Ishikawa (cell line): ENCODE data around the gene WIPF2.

Source experiments
- CEBPB ChIP-seq: IDR thresholded peaks from 2 replicates; pipeline ENCODE4 v1.6.1; 2012
- CREB1 ChIP-seq: IDR thresholded peaks from 2 replicates; pipeline ENCODE4 v1.6.1; 2012; ENCODE audit warnings: low read depth
- EGR1 ChIP-seq: IDR thresholded peaks from 2 replicates; pipeline ENCODE4 v1.6.1; 2012
- EP300 ChIP-seq: IDR thresholded peaks from 2 replicates; pipeline ENCODE4 v1.6.1; 2012; ENCODE audit warnings: borderline replicate concordance
- FOXM1 ChIP-seq: IDR thresholded peaks from 2 replicates; pipeline ENCODE4 v1.6.1; 2012; ENCODE audit warnings: low read depth, borderline replicate concordance
- NFIC ChIP-seq: IDR thresholded peaks from 2 replicates; pipeline ENCODE4 v1.6.1; 2012
- RAD21 ChIP-seq: IDR thresholded peaks from 2 replicates; pipeline ENCODE4 v1.6.1; 2012; ENCODE audit warnings: low read depth
- TAF1 ChIP-seq: IDR thresholded peaks from 2 replicates; pipeline ENCODE4 v1.6.1; 2012; ENCODE audit warnings: low read depth, mild to moderate bottlenecking
- TCF12 ChIP-seq: IDR thresholded peaks from 2 replicates; pipeline ENCODE4 v1.6.1; 2012; ENCODE audit warnings: low read depth
- TEAD4 ChIP-seq: IDR thresholded peaks from 2 replicates; pipeline ENCODE4 v1.6.1; 2012
- USF1 ChIP-seq: IDR thresholded peaks from 2 replicates; pipeline ENCODE4 v1.6.1; 2012
- YY1 ChIP-seq: IDR thresholded peaks from 2 replicates; pipeline ENCODE4 v1.6.1; 2012; ENCODE audit warnings: low read depth
- ZBTB7A ChIP-seq: IDR thresholded peaks from 2 replicates; pipeline ENCODE4 v1.6.1; 2012; ENCODE audit warnings: low read depth
- TF ChIP-seq, protein P1 (sequence below): IDR thresholded peaks from 2 replicates; pipeline ENCODE4 v1.6.1; 2012
- TF ChIP-seq, protein P2 (sequence below): IDR thresholded peaks from 2 replicates; pipeline ENCODE4 v1.6.1; 2012; ENCODE audit warnings: low read depth, mild to moderate bottlenecking

The WIPF2 gene

DNA sequence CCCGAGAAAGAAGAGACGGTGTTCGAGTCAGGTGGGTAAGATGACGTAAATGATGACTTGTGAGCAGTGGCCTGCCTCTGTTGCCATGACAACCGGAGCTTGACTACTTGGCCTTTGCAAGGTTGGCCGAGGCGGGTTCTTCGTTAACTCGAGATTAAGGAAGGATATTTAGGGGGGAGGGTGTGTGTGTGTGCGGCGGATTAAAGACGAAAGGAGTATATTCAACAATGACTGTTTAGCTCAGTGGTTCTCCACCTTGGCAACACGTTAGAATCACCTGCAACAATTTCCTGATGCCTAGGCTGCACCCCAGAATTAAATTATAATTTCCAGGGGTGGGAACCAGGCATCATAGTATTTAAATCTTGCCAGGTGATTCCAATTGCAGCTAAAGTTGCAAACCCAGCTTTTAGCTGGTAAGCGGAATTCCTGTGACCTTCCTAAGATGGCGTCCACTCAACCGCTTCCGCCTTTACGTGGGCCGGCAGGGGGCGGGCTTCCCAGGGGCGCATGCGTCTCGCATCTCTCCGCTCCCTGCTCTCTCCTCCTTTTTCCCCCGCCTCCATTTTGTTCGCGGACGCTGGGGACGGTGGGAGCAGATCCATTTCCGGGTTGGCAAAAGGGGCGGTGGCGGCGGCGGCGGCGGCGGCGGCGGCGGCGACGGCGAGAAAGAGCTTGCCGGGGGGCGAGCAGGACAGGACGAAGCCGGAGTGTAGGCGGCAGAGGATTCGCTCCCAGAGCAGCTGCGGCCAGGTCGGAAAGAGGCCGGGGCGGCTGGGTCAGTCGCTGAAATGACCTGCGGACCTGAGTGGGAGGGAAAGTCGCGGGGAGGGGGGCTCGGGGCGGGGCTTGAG is at the start of gene WIPF2:
Gene WIPF2 (plus strand): TSS at position 565 of the 854 bp plus-strand sequence. CDS start 37,156 bp downstream, outside the sequence.
- TF ChIP-seq NFIC = no peak
- TF ChIP-seq YY1 = peak; percentile 98
- TF ChIP-seq FOXM1 = no peak
- TF ChIP-seq TAF1 = peak; percentile 66
- peak; percentile 78 for TF ChIP-seq USF1
- TF ChIP-seq TCF12 = no peak
- peak; percentile 64; the same call in 1 of the 2 replicates for TF ChIP-seq EGR1
- 0 out of 2 replicates have a peak, but pooled peaks have one; percentile 40 for TF ChIP-seq ZBTB7A
- TF ChIP-seq TEAD4 = peak; percentile 24; the same call in 1 of the 2 replicates
- peak; percentile 69 for TF ChIP-seq CREB1
- TF ChIP-seq, protein P1, sequence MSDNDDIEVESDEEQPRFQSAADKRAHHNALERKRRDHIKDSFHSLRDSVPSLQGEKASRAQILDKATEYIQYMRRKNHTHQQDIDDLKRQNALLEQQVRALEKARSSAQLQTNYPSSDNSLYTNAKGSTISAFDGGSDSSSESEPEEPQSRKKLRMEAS = no peak; the same call in 1 of the 2 replicates
- TF ChIP-seq EP300 = peak; percentile 35; the same call in 1 of the 2 replicates

- TF ChIP-seq, protein P2, sequence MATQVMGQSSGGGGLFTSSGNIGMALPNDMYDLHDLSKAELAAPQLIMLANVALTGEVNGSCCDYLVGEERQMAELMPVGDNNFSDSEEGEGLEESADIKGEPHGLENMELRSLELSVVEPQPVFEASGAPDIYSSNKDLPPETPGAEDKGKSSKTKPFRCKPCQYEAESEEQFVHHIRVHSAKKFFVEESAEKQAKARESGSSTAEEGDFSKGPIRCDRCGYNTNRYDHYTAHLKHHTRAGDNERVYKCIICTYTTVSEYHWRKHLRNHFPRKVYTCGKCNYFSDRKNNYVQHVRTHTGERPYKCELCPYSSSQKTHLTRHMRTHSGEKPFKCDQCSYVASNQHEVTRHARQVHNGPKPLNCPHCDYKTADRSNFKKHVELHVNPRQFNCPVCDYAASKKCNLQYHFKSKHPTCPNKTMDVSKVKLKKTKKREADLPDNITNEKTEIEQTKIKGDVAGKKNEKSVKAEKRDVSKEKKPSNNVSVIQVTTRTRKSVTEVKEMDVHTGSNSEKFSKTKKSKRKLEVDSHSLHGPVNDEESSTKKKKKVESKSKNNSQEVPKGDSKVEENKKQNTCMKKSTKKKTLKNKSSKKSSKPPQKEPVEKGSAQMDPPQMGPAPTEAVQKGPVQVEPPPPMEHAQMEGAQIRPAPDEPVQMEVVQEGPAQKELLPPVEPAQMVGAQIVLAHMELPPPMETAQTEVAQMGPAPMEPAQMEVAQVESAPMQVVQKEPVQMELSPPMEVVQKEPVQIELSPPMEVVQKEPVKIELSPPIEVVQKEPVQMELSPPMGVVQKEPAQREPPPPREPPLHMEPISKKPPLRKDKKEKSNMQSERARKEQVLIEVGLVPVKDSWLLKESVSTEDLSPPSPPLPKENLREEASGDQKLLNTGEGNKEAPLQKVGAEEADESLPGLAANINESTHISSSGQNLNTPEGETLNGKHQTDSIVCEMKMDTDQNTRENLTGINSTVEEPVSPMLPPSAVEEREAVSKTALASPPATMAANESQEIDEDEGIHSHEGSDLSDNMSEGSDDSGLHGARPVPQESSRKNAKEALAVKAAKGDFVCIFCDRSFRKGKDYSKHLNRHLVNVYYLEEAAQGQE = no peak
- TF ChIP-seq TCF12 (no peak), CREB1 (no peak), RAD21 (no peak), FOXM1 (no peak), EP300 (no peak), CEBPB (no peak), USF1 (no peak), YY1 (no peak), ZBTB7A (no peak), TAF1 (no peak), NFIC (no peak), EGR1 (no peak), TEAD4 (no peak)
- TF ChIP-seq, protein P1 = no peak
Observed at GRCh38 chr17:40170325-40170724, 48.8 kb upstream of the WIPF2 start.

- TF ChIP-seq EGR1 (no peak), RAD21 (no peak), TCF12 (no peak), USF1 (no peak)
- TF ChIP-seq, protein P1 = no peak
Observed at GRCh38 chr17:40171750-40172149, 47.4 kb upstream of the WIPF2 start.

GRCh38 chr17:40173091-40173777 is 45.9 kb upstream of the WIPF2 start:
- TF ChIP-seq, protein P1 = no peak
- TF ChIP-seq CEBPB (no peak), TEAD4 (no peak), FOXM1 (no peak), TCF12 (no peak), TAF1 (no peak), YY1 (no peak), EGR1 (no peak), EP300 (no peak), NFIC (no peak), CREB1 (no peak), RAD21 (no peak), USF1 (no peak), ZBTB7A (no peak)
- TF ChIP-seq, protein P2 = no peak
